Prostate gland (tissue), 2 donors: ENCODE results near the gene ACKR4. TPM values are rescaled to one million over a fixed set of nuclear protein-coding genes. Genes with fewer than 3 reads are reported as not detected.

Experiments used
- DNase-seq: peaks from one replicate; pipeline ENCODE4 v3.0.0-alpha.2; 2019; ENCODE audit warnings: low spot score
- H3K27ac ChIP-seq, 2 donors: fragments of 200-600 bp; sonication (generic); 2 replicates each; pipeline ENCODE4 v1.5.1; 2017 to 2019
- H3K27me3 ChIP-seq: fragments of 200-600 bp; sonication (generic); replicated peaks from 2 replicates; pipeline ENCODE4 v1.5.1; 2019; ENCODE audit not compliant: insufficient read depth
- H3K36me3 ChIP-seq, 2 donors: fragments of 200-600 bp; sonication (generic); 1 replicate in 1 of 2; 2 replicates in 1 of 2; pipeline versions ENCODE4 v1.5.1 to v1.8.1; 2017 to 2019
- H3K4me1 ChIP-seq: fragments of 200-600 bp; sonication (generic); replicated peaks from 2 replicates; pipeline ENCODE4 v1.5.1; 2019
- H3K4me3 ChIP-seq, 2 donors: fragments of 200-600 bp; sonication (generic); 2 replicates each; pipeline ENCODE4 v1.5.1; 2017 to 2019
- H3K9me3 ChIP-seq: fragments of 200-600 bp; sonication (generic); 2 replicates; pipeline ENCODE4 v1.5.1; 2017
- CTCF ChIP-seq, 4 experiments: fragments of 200-600 bp in 2 of 4; fragments of 450-650 bp in 2 of 4; sonication (generic) in 2 of 4; IDR thresholded peaks; 1 replicate in 3 of 4; 2 replicates in 1 of 4; pipeline ENCODE4 v1.5.1; 2016 to 2019; ENCODE audit warnings: antibody characterized with exemption in 4 of 4, mild to moderate bottlenecking in 2 of 4, moderate library complexity in 2 of 4
- POLR2A ChIP-seq: fragments of 450-650 bp; IDR thresholded peaks from one replicate; pipeline ENCODE4 v1.6.1; 2016; ENCODE audit warnings: antibody characterized with exemption, mild to moderate bottlenecking
- POLR2AphosphoS5 ChIP-seq: sonication (generic); formaldehyde crosslinking; IDR thresholded peaks from one replicate; pipeline ENCODE4 v1.6.1; 2017; ENCODE audit warnings: antibody characterized with exemption
- WGBS: methylation state at CpG from one replicate; pipeline ENCODE4 v1.1.5; 2018; 5-methylcytosine and 5-hydroxymethylcytosine counted together
- intact Hi-C: fragments of 100-400 bp; cut with DNase I; formaldehyde crosslinking; loops from one replicate; pipeline ENCODE4 v1.14.2; 2022
- total RNA-seq, 2 donors: library from RNA; depleted of rRNA; stranded (reverse); fragments of >200 nt; gene quantifications; one replicate each; pipeline ENCODE4 v1.1.0, GENCODE V29; 2016

ACKR4 gene
- total RNA-seq, 2 donors from 2014 or later = 0.09 TPM; not detected in 1

GRCh38 chr3:132561003-132561402 lies 36.1 kb upstream of the ACKR4 start:
- no peak for DNase-seq
- 81% methylated on average over 4 of the region's 4 CpGs for WGBS
- no peaks in the 10 kb centered on the region for H3K27me3 ChIP-seq

GRCh38 chr3:132563420-132564069 lies 33.5 kb upstream of the ACKR4 start:
- no peaks in the 10 kb centered on the region for H3K27me3 ChIP-seq
- no peak overlapping the region for H3K4me3 ChIP-seq
- H3K27ac ChIP-seq = no peak overlapping the region
- no peaks in the 10 kb centered on the region for H3K9me3 ChIP-seq
- no peak for DNase-seq
- H3K36me3 ChIP-seq = no peaks in the 10 kb centered on the region
- H3K4me1 ChIP-seq = no peaks in the 10 kb centered on the region
- TF ChIP-seq POLR2AphosphoS5 = no peak
- no peak for TF ChIP-seq CTCF (IDR thresholded peaks at IDR 0.05)
- TF ChIP-seq POLR2A = no peak
- WGBS = 83% methylated on average over 4 of the region's 4 CpGs
- intact Hi-C loops = no loop called here

More at GRCh38 chr3:132561003-132561402, 36.1 kb upstream of the ACKR4 start:
- intact Hi-C loops = no loop called here
- TF ChIP-seq POLR2AphosphoS5 (no peak), CTCF (IDR thresholded peaks at IDR 0.05) (no peak), POLR2A (no peak)
- Histone ChIP-seq H3K9me3 (no peaks in the 10 kb centered on the region), H3K4me3 (no peak overlapping the region), H3K36me3 (no peaks in the 10 kb centered on the region), H3K27ac (no peak overlapping the region), H3K4me1 (no peaks in the 10 kb centered on the region)

- Histone ChIP-seq H3K27me3 (no peaks in the 10 kb centered on the region), H3K9me3 (no peaks in the 10 kb centered on the region), H3K4me3 (no peak overlapping the region), H3K4me1 (no peaks in the 10 kb centered on the region), H3K27ac (no peak overlapping the region), H3K36me3 (no peaks in the 10 kb centered on the region)
- no peak for DNase-seq
- TF ChIP-seq POLR2A (no peak), CTCF (IDR thresholded peaks at IDR 0.05) (no peak), POLR2AphosphoS5 (no peak)
- intact Hi-C loops = no loop called here
- WGBS = 94% methylated on average over 2 of the region's 2 CpGs
Observed at GRCh38 chr3:132564070-132564465, 33.0 kb upstream of the ACKR4 start.

GRCh38 chr3:132568422-132568821 lies 28.6 kb upstream of the ACKR4 start:
- TF ChIP-seq POLR2AphosphoS5 (no peak), CTCF (IDR thresholded peaks at IDR 0.05) (no peak), POLR2A (no peak)
- Histone ChIP-seq H3K27ac (no peak overlapping the region), H3K36me3 (no peaks in the 10 kb centered on the region), H3K9me3 (no peaks in the 10 kb centered on the region), H3K27me3 (no peaks in the 10 kb centered on the region), H3K4me3 (no peak overlapping the region), H3K4me1 (no peaks in the 10 kb centered on the region)
- WGBS = 78% methylated on average over 2 of the region's 2 CpGs
- no peak for DNase-seq
- intact Hi-C loops = no loop called here

GRCh38 chr3:132569153-132569552 lies 27.9 kb upstream of the ACKR4 start:
- no peak overlapping the region for H3K27ac ChIP-seq
- H3K27me3 ChIP-seq = no peaks in the 10 kb centered on the region
- 13% methylated on average over 2 of the region's 2 CpGs for WGBS
- no peak for DNase-seq
- no peaks in the 10 kb centered on the region for H3K9me3 ChIP-seq
- TF ChIP-seq POLR2AphosphoS5 (no peak), POLR2A (no peak), CTCF (IDR thresholded peaks at IDR 0.05) (no peak)
- intact Hi-C loops = no loop called here
- H3K4me1 ChIP-seq = no peaks in the 10 kb centered on the region
- H3K36me3 ChIP-seq = no peaks in the 10 kb centered on the region
- no peak overlapping the region for H3K4me3 ChIP-seq
